Breast epithelium (tissue), 3 donors: ENCODE measurements around the gene AIM2.

ENCODE experiments used
- CTCF ChIP-seq, 3 donors: fragments of 450-650 bp; IDR thresholded peaks; one replicate each; pipeline ENCODE4 v1.5.1; 2016 to 2017; ENCODE audit warnings: antibody characterized with exemption in 3 of 3, mild to moderate bottlenecking in 3 of 3, moderate library complexity in 3 of 3
- POLR2A ChIP-seq: fragments of 450-650 bp; IDR thresholded peaks from one replicate; pipeline ENCODE4 v1.6.1; 2016; ENCODE audit warnings: antibody characterized with exemption, mild to moderate bottlenecking, moderate library complexity
- POLR2AphosphoS5 ChIP-seq, 3 donors: sonication (generic); formaldehyde crosslinking; IDR thresholded peaks; one replicate each; pipeline ENCODE4 v1.6.1; 2017; ENCODE audit warnings: antibody characterized with exemption in 3 of 3

GRCh38 chr1:159100589-159100988 lies 24.0 kb upstream of the AIM2 start:
- no peak for TF ChIP-seq CTCF (IDR thresholded peaks at IDR 0.05)
- TF ChIP-seq POLR2A: no peak
- TF ChIP-seq POLR2AphosphoS5 (IDR thresholded peaks at IDR 0.05): no peak
